Measurements from ENCODE around the gene TRPM5.

Gene TRPM5

GRCh38 chr11:2468363-2469235 lies 24.3 kb upstream of the TRPM5 start:
- no peak for DNase-seq

- DNase-seq = no peak
Observed at GRCh38 chr11:2467695-2468055, 23.4 kb upstream of the TRPM5 start.

- DNase-seq = no peak
Observed at GRCh38 chr11:2466869-2467694, 22.8 kb upstream of the TRPM5 start.

- DNase-seq = no peak
Observed at GRCh38 chr11:2466069-2466801, 21.9 kb upstream of the TRPM5 start.

GRCh38 chr11:2465202-2466068 lies 21.1 kb upstream of the TRPM5 start:
- no peak for DNase-seq

- no peak for DNase-seq
Observed at GRCh38 chr11:2464451-2465165, 20.3 kb upstream of the TRPM5 start.

- DNase-seq = no peak
Observed at GRCh38 chr11:2463766-2464277, 19.5 kb upstream of the TRPM5 start.

- DNase-seq = no peak
Observed at GRCh38 chr11:2462986-2463765, 18.9 kb upstream of the TRPM5 start.

- no peak for DNase-seq
Observed at GRCh38 chr11:2462543-2462985, 18.2 kb upstream of the TRPM5 start.

- DNase-seq = no peak
Observed at GRCh38 chr11:2461956-2462542, 17.7 kb upstream of the TRPM5 start.

GRCh38 chr11:2461253-2461955 lies 17.1 kb upstream of the TRPM5 start:
- DNase-seq = no peak

GRCh38 chr11:2460540-2461252 lies 16.4 kb upstream of the TRPM5 start:
- no peak for DNase-seq

- DNase-seq = no peak
Observed at GRCh38 chr11:2459796-2460531, 15.7 kb upstream of the TRPM5 start.

GRCh38 chr11:2459016-2459725 lies 14.9 kb upstream of the TRPM5 start:
- DNase-seq = no peak

- DNase-seq = no peak
Observed at GRCh38 chr11:2458321-2458720, 14.0 kb upstream of the TRPM5 start.

- no peak for DNase-seq
Observed at GRCh38 chr11:2453436-2453835, 9.1 kb upstream of the TRPM5 start.

- DNase-seq = no peak
Observed at GRCh38 chr11:2452321-2453012, 8.2 kb upstream of the TRPM5 start.
